ENCODE data around the gene FAM120A. TPM values are rescaled to one million over a fixed set of nuclear protein-coding genes. Genes with fewer than 3 reads are reported as not detected.

The FAM120A gene
- total and polyA plus RNA-seq, 7 donors, result 59.9 to 106 (median 66.0) TPM

DNA sequence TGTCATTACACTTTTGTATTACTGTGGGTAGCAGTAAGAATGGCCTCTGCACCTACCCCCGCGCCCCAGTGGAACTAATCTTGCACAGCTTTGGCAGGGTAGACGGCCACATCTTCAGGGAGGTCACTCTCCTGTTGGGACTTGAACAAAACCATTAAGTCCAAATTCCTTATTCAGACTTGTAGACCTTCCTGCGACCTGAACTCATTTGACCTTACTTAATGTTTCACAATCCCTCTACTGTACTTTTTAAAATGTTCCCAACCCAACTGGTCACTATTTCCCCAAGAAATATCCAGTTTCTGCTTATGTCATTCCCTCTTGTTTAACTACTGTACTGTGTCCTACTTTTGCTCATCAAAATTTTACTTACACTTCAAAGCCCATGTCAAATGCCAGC is 7.2 kb downstream of the FAM120A start:
- no peak for TF ChIP-seq POLR2A (IDR thresholded peaks at IDR 0.05)
- TF ChIP-seq POLR2AphosphoS5 (IDR thresholded peaks at IDR 0.05), result no peak
- TF ChIP-seq, protein P1, sequence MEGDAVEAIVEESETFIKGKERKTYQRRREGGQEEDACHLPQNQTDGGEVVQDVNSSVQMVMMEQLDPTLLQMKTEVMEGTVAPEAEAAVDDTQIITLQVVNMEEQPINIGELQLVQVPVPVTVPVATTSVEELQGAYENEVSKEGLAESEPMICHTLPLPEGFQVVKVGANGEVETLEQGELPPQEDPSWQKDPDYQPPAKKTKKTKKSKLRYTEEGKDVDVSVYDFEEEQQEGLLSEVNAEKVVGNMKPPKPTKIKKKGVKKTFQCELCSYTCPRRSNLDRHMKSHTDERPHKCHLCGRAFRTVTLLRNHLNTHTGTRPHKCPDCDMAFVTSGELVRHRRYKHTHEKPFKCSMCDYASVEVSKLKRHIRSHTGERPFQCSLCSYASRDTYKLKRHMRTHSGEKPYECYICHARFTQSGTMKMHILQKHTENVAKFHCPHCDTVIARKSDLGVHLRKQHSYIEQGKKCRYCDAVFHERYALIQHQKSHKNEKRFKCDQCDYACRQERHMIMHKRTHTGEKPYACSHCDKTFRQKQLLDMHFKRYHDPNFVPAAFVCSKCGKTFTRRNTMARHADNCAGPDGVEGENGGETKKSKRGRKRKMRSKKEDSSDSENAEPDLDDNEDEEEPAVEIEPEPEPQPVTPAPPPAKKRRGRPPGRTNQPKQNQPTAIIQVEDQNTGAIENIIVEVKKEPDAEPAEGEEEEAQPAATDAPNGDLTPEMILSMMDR (IDR thresholded peaks at IDR 0.05), result no peak
- TF ChIP-seq EP300 (IDR thresholded peaks at IDR 0.05), result no peak
- Histone ChIP-seq H3K27me3 (no peaks in the 10 kb centered on the region), H3K4me1 (peaks cover 0 to 73% (median 57%) of the 10 kb centered on the region in 4 donors), H3K36me3 (no peaks in the 10 kb centered on the region), H3K27ac (no peak overlapping the region), H3K4me3 (no peak overlapping the region), H3K9me3 (no peaks in the 10 kb centered on the region)
- DNase-seq, result no peak
- intact Hi-C loops (cut with DNase I), result loop anchor here (10.0 kb wide), 1 partner anchor 274 kb away; the partner anchor contains the start of gene WNK2
- 81 to 91% methylated on average over 4 of the region's 4 CpGs for WGBS, 2 donors

- Histone ChIP-seq H3K27me3 (no peaks in the 10 kb centered on the region), H3K4me1 (peaks cover 0 to 72% (median 52%) of the 10 kb centered on the region in 4 donors), H3K9me3 (no peaks in the 10 kb centered on the region), H3K36me3 (no peaks in the 10 kb centered on the region), H3K4me3 (no peak overlapping the region), H3K27ac (peak overlapping the region in 1 of 4 donors; percentile 26)
- TF ChIP-seq, protein P1 (IDR thresholded peaks at IDR 0.05), result no peak
- TF ChIP-seq POLR2A (IDR thresholded peaks at IDR 0.05) (no peak), POLR2AphosphoS5 (IDR thresholded peaks at IDR 0.05) (no peak), EP300 (IDR thresholded peaks at IDR 0.05) (no peak)
- DNase-seq, result no peak
- intact Hi-C loops (cut with DNase I), result loop anchor here (10.0 kb wide), 1 partner anchor 275 kb away; the partner anchor contains the start of gene WNK2
Observed at GRCh38 chr9:93459432-93459847, 8.0 kb downstream of the FAM120A start.

- intact Hi-C loops (cut with DNase I), result no loop called here
- no peaks in the 10 kb centered on the region for H3K36me3 ChIP-seq
- no peaks in the 10 kb centered on the region for H3K27me3 ChIP-seq
- no peak overlapping the region for H3K4me3 ChIP-seq
- no peak overlapping the region for H3K27ac ChIP-seq
- TF ChIP-seq EP300 (IDR thresholded peaks at IDR 0.05) (no peak), POLR2A (IDR thresholded peaks at IDR 0.05) (no peak), POLR2AphosphoS5 (IDR thresholded peaks at IDR 0.05) (no peak)
- TF ChIP-seq, protein P1 (IDR thresholded peaks at IDR 0.05), result no peak
- no peaks in the 10 kb centered on the region for H3K9me3 ChIP-seq
- DNase-seq, result no peak
- WGBS, 2 donors, result 58 to 80% methylated on average over 3 of the region's 3 CpGs
- peaks cover 0 to 72% (median 55%) of the 10 kb centered on the region in 4 donors for H3K4me1 ChIP-seq
Observed at GRCh38 chr9:93460689-93461413, 9.4 kb downstream of the FAM120A start.

DNA sequence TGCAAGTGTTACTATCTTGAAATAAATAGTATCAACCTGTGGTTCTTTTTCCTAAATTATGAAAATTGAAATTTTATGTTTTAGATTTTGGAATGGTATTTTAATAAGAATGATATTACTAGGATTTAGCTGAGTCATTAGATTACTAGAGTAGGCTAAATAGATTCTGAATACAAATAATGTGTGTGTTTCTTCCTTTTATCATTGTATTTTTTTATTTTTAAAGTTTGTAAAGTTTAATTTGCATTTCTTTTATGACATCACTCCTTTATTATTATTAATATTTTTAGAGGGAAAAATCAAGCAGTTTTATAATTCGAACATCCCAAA is 9.9 kb downstream of the FAM120A start:
- no peak overlapping the region for H3K4me3 ChIP-seq
- intact Hi-C loops (cut with DNase I), result no loop called here
- WGBS, 2 donors, result 98 to 99% methylated on average over 1 of the region's 1 CpG

More for the DNA sequence above, 9.9 kb downstream of the FAM120A start:
- Histone ChIP-seq H3K4me1 (peaks cover 0 to 72% (median 55%) of the 10 kb centered on the region in 4 donors), H3K27ac (no peak overlapping the region), H3K27me3 (no peaks in the 10 kb centered on the region), H3K9me3 (no peaks in the 10 kb centered on the region), H3K36me3 (no peaks in the 10 kb centered on the region)
- TF ChIP-seq, protein P1 (IDR thresholded peaks at IDR 0.05), result no peak
- TF ChIP-seq POLR2A (IDR thresholded peaks at IDR 0.05) (no peak), EP300 (IDR thresholded peaks at IDR 0.05) (no peak), POLR2AphosphoS5 (IDR thresholded peaks at IDR 0.05) (no peak)
- DNase-seq, result no peak

All from sigmoid colon (tissue), 7 donors.